GM12865 (cell line): ENCODE measurements around the gene CNGA3.
"Not testable (repeated sequence)": the region's sequence is repeated elsewhere in the genome, so short reads cannot be mapped to it uniquely, and the experiment has no call there.

Source experiments
- DNase-seq: peaks from one replicate; pipeline ENCODE4 v3.0.0; 2010; ENCODE audit warnings: low read depth
- H3K4me3 ChIP-seq: 2 replicates; pipeline ENCODE4 v1.5.1; 2011; ENCODE audit warnings: mild to moderate bottlenecking, low read depth, low read length, control low read depth
- TF ChIP-seq, protein P1 (sequence below): IDR thresholded peaks from 2 replicates; pipeline ENCODE4 v1.5.1; 2011; ENCODE audit warnings: low read length, control low read depth, low read depth, inconsistent platforms; ENCODE audit not compliant: insufficient read depth; ENCODE audit errors: missing control alignments

The CNGA3 gene

DNA sequence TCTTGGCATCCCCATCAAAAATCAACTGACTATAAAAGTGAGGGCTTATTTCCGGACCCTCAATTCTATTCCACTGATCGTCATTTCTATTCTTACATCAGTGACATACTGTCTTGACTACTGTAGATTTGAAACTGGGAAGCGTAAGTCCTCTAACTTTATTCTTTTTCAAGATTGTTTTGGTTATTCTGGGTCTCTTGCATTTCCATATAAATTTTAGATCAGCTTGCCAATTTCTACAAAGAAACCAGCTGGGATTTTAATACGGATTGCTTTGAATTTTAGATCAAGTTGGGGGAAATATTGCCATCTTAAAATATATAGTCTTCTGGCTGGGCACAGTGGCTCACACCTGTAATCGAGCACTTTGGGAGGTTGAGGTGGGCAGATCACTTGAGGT is 80.5 kb downstream of the CNGA3 start:
- TF ChIP-seq, protein P1, sequence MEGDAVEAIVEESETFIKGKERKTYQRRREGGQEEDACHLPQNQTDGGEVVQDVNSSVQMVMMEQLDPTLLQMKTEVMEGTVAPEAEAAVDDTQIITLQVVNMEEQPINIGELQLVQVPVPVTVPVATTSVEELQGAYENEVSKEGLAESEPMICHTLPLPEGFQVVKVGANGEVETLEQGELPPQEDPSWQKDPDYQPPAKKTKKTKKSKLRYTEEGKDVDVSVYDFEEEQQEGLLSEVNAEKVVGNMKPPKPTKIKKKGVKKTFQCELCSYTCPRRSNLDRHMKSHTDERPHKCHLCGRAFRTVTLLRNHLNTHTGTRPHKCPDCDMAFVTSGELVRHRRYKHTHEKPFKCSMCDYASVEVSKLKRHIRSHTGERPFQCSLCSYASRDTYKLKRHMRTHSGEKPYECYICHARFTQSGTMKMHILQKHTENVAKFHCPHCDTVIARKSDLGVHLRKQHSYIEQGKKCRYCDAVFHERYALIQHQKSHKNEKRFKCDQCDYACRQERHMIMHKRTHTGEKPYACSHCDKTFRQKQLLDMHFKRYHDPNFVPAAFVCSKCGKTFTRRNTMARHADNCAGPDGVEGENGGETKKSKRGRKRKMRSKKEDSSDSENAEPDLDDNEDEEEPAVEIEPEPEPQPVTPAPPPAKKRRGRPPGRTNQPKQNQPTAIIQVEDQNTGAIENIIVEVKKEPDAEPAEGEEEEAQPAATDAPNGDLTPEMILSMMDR, result no peak
- H3K4me3 ChIP-seq, result no peak overlapping the region
- no peak for DNase-seq

DNA sequence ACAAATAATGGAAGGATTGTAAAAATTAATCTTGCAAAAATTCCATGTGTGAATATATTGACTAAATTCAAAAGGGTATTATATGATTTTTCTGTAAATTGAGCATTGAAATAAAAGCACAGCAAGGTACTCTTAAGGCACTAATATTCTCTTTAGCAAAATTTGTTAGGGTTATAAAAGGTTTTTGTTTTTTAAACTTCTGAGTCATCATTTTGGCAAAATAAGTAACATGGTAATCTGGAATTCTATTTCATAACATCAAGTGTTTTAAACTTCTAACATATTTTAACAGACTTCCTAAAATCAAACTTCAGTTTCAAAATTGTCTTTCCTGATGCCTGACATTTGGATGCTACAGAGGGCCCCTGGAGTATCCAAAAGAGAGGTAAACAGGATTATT is 85.9 kb downstream of the CNGA3 start:
- H3K4me3 ChIP-seq, result no peak overlapping the region
- TF ChIP-seq, protein P1, result no peak
- no peak for DNase-seq

DNA sequence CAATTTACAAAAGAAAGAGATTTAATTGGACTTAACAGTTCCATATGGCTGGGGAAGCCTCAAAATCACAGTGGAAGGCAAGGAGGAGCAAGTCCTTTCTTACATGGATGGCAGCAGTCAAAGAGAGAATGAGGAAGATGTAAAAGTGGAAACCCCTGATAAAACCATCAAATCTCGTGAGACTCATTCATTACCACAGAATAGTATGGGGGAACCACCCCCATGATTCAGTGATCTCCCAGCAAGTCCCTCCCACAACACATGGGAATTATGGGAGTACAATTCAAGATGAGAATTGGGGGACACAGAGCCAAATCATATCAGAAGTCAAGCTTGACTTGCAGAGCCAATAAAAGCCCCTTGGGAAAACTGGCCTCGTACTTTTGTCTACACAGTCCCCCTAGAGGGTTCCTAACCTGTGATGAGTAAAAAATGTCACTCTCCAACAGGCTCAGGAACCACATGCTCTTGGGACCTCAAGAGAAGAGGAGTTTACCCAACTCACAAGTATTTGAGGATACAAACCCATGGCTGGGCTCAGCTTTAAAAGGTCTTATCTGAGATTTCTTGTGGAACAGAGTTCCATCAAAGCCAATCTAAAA is 87.2 kb downstream of the CNGA3 start:
- TF ChIP-seq, protein P1, result no peak
- no peak for DNase-seq
- H3K4me3 ChIP-seq, result no peak overlapping the region

DNA sequence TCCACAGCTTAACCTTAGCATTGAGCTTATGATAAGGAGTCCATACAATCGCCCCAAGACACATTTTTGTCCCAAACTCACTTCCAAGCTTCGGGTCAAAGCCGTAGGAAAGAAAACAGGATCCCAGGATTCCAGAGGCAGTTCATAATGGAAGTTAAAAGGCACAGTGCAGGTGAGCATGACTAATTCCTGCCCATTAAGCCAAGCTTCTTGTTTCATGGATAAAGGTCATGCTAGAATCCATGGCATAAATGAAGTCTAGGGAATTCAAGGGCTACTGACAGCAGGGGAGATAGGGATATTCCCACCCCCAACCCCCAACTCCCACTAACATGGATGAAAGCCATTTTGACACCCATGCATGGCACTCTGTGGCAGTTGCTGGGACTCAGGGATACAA is 88.2 kb downstream of the CNGA3 start:
- TF ChIP-seq, protein P1, result no peak
- no peak overlapping the region for H3K4me3 ChIP-seq
- DNase-seq, result no peak

DNA sequence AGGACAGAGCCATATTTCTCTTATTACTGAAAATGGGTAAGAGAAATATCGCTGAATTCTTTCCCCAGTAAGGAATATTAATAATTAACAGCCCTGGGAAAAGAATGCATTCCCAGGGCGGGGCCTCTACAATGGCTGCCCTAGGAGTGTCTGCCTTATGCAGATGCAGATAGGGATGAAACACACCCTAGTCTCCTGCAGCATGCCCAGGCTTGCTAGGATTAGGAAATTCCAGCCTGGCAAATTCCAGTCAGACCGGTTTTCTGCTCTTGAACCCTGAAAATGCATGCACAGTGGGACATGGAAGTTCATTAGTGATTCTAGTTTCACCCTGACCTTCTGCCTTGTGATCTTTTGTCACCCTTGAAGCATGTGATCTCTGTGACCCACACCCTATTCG is 89.4 kb downstream of the CNGA3 start:
- not testable (repeated sequence) for H3K4me3 ChIP-seq, DNase-seq

DNA sequence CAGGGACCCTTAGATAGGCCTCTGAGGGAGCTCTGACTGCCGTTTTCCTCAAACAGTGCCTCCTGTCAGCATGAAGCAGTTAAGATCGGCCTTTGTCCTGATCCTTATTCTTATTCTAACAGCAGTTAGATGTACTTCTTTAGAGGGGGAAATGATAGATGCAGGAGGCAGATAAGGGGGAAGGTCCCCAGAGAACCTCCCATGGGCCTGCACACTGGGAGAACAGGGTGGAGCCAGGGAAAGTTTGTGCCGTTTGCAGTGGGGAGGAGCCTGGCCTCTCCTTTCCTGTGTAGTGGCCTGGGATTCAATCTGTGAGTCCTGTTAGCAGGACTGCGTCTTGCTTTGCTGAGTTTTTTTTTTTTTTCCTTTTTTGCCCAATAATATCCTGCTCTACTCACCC is 90.5 kb downstream of the CNGA3 start:
- no peak for DNase-seq
- H3K4me3 ChIP-seq, result no peak overlapping the region
- TF ChIP-seq, protein P1, result no peak

DNA sequence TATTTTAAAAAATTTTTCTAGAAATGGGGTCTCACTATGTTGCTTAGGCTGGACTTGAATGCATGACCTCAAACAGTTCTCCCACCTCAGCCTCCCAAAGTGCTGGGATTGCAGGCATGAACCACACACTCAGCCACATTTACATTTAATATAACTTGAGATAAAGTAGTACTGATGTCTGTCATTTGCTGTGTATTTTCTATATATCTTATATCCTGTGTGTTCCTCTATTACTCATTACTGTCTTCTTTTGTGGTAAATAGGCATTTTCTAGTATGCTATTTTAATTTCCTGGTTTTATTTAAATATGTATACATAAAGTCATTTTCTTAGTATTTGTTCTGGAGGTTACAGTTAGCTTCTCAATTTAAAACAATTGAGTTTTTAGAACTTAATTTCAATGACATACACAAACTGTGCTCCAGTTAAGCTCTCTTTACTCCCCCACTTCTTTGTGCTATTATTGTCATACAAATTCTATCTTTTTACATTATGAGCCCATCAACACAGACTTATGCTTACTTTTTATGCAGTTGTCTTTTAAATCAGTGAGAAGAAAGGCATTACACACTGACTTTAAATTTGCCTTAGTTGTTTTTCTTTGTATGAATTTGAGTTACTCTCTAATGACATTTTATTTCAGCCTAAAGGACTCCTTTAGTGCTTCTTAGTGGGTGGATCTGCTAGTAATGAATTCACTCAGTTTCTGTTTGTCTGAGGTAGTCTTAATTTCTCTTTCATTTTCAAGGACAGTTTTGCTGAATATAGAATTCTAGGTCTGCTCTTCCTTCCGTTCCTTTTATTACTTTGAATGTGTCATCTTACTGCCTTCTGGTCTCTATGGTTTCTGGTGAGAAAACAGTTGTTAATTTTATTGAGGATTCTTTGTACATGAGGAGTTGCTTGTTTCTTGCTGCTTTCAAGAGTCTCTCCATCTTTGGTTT is 92.2 kb downstream of the CNGA3 start:
- H3K4me3 ChIP-seq, result no peak overlapping the region

More for the DNA sequence above, 92.2 kb downstream of the CNGA3 start:
- peak; percentile 71 for DNase-seq
- TF ChIP-seq, protein P1, result no peak
